ENCODE measurements around the gene MX1.

DNA sequence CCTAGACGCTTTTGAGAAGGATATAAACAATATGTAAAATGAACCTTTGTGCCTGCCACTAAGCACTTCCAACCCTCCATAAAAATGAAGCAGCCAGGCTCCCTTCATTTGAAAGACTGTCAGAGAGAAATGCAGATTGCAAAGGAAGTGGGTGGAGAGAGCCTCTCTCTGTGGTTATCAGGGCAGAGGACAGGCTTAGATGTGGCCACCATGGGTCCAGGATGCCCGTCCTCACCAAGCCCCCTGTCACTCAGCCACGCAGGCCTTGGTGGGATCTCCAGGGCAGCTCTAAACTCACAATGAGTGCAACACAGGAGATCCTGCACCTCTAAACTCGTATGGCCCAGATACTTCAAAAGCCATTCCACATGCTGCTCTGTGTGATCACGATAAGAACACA, 44.0 kb downstream of the MX1 start:
- TF ChIP-seq, protein P1, sequence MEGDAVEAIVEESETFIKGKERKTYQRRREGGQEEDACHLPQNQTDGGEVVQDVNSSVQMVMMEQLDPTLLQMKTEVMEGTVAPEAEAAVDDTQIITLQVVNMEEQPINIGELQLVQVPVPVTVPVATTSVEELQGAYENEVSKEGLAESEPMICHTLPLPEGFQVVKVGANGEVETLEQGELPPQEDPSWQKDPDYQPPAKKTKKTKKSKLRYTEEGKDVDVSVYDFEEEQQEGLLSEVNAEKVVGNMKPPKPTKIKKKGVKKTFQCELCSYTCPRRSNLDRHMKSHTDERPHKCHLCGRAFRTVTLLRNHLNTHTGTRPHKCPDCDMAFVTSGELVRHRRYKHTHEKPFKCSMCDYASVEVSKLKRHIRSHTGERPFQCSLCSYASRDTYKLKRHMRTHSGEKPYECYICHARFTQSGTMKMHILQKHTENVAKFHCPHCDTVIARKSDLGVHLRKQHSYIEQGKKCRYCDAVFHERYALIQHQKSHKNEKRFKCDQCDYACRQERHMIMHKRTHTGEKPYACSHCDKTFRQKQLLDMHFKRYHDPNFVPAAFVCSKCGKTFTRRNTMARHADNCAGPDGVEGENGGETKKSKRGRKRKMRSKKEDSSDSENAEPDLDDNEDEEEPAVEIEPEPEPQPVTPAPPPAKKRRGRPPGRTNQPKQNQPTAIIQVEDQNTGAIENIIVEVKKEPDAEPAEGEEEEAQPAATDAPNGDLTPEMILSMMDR (IDR thresholded peaks at IDR 0.05; ENCODE audit: poor library complexity, severe bottlenecking), result no peak
- TF ChIP-seq, protein P2, sequence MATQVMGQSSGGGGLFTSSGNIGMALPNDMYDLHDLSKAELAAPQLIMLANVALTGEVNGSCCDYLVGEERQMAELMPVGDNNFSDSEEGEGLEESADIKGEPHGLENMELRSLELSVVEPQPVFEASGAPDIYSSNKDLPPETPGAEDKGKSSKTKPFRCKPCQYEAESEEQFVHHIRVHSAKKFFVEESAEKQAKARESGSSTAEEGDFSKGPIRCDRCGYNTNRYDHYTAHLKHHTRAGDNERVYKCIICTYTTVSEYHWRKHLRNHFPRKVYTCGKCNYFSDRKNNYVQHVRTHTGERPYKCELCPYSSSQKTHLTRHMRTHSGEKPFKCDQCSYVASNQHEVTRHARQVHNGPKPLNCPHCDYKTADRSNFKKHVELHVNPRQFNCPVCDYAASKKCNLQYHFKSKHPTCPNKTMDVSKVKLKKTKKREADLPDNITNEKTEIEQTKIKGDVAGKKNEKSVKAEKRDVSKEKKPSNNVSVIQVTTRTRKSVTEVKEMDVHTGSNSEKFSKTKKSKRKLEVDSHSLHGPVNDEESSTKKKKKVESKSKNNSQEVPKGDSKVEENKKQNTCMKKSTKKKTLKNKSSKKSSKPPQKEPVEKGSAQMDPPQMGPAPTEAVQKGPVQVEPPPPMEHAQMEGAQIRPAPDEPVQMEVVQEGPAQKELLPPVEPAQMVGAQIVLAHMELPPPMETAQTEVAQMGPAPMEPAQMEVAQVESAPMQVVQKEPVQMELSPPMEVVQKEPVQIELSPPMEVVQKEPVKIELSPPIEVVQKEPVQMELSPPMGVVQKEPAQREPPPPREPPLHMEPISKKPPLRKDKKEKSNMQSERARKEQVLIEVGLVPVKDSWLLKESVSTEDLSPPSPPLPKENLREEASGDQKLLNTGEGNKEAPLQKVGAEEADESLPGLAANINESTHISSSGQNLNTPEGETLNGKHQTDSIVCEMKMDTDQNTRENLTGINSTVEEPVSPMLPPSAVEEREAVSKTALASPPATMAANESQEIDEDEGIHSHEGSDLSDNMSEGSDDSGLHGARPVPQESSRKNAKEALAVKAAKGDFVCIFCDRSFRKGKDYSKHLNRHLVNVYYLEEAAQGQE (IDR thresholded peaks at IDR 0.05; ENCODE audit: borderline replicate concordance), result no peak
- TF ChIP-seq EZH2 (IDR thresholded peaks at IDR 0.05; ENCODE audit: borderline replicate concordance, insufficient read depth, low read length, poor library complexity, severe bottlenecking) (no peak), RAD21 (conservative IDR thresholded peaks at IDR 0.05) (no peak), EP300 (conservative IDR thresholded peaks at IDR 0.05; ENCODE audit: poor library complexity, severe bottlenecking) (no peak)
